ENCODE data around the gene FAM72C.
"Not testable (repeated sequence)": the region's sequence is repeated elsewhere in the genome, so short reads cannot be mapped to it uniquely, and the experiment has no call there.

GRCh38 chr1:144014528-144014927 is 42.7 kb upstream of the FAM72C start:
- not testable (repeated sequence) for TF ChIP-seq CTCF, POLR2A (IDR thresholded peaks at IDR 0.05)

Measured in testis (tissue), 2 donors.